Measurements from ENCODE around the gene TMEM121.

- TF ChIP-seq GATA2 (IDR thresholded peaks at IDR 0.05; ENCODE audit: low read depth, low read length) (no peak), GATA3 (IDR thresholded peaks at IDR 0.05; ENCODE audit: low read depth, low read length) (no peak)
Observed at GRCh38 chr14:105508601-105509000, 17.8 kb upstream of the TMEM121 start.
